GM19238 (cell line): ENCODE results near the gene TM4SF20.
"Not testable (repeated sequence)": the region's sequence is repeated elsewhere in the genome, so short reads cannot be mapped to it uniquely, and the experiment has no call there.

Experiments
- DNase-seq: peaks from one replicate; pipeline ENCODE4 v3.0.0; 2011; ENCODE audit warnings: low spot score; ENCODE audit not compliant: insufficient read length

TM4SF20 gene

DNA sequence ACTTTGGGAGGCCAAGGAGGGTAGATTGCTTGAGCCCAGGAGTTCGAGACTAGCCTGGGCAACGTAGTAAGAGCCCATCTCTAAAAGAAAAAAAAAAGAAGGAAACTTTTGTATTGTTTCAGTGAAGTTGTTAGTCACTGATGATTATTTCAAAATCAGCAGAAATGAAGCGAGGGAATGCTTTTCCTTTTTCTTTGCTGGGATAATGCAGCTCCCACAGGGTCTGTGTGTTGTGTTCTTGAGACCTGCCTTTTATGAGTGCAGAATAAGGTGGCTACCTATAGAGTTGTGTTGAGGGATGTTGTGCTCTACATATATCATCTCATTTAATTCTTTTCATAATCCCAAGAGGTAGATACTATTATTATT, 11.7 kb downstream of the TM4SF20 start:
- no peak for DNase-seq

DNA sequence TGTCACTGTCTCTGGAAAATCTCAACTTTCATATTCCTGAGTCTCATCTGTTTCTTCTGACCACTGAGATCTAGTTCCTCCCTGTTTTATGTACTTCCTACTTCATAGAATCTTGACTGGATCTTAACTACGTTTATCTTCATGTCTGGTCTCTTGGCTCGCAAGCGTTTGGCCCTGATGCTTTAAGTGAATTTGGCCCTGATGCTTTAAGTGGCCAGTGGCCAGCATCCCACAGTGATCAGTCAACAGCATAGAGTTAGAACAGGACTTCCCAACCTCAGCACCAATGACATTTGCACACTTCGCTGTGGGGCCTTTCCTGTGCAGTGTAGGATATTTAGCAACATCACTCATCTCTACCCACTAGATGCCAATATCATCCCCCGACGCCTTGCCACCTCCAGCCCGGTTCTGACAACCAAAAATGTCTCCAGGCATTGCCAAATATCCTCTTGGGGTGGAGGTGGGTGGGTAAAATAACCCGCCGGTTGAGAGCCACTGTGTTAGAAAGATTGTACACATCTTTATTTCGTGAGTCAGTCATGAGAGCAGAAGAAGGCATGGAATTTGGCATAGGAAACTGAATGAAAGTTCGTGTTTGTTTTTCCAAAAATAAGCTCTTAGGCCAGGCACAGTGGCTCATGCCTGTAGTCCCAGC, 12.2 kb downstream of the TM4SF20 start:
- no peak for DNase-seq

DNA sequence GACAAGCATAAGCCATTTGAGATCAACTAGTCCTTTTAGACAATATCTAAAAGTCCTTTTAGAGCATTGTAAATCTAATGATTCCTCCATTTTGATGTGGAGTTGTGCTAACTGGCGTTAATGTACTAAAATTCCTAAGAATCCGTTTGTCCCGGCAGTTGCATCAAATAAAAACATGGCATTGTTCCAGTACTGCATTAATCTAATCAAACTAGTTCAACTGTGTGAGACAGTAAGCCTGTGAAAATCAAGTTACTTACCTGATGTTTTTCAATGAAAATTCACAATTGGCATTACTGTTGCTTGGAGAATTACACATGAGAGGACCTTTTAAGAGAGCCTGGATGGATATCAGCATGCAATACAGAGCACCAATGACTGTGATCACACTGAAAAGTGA, 13.3 kb downstream of the TM4SF20 start:
- DNase-seq = no peak

DNA sequence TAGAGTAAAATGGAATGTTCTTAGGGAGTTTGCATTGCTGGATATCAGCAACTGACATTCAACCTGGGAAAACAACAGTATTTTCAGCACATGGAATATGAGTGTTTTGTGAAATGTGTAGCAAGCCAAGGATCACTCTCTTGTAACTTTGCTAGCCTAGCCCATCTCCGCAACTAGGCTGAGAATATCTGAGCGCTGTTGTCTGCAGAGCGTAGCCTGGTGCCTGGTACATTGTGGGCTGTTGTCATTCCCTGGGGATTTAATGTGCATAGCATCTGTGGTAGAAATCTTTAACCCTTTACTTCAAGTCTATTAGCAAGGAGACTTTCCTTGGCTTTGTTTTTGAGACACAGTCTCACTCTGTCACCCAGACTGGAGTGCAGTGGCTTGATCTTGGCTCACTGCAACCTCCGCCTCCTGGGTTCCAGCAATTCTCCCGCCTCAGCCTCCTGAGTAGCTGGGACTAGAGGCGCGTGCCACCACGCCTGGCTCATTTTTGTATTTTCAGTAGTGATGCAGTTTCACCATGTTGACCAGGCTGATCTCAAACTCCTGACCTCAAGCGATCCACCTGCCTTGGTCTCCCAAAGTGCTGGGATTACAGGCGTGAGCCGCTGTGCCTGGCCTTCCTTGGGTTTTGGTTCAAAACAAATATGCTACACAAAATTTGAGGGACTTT, 14.4 kb downstream of the TM4SF20 start:
- not testable (repeated sequence) for DNase-seq

DNA sequence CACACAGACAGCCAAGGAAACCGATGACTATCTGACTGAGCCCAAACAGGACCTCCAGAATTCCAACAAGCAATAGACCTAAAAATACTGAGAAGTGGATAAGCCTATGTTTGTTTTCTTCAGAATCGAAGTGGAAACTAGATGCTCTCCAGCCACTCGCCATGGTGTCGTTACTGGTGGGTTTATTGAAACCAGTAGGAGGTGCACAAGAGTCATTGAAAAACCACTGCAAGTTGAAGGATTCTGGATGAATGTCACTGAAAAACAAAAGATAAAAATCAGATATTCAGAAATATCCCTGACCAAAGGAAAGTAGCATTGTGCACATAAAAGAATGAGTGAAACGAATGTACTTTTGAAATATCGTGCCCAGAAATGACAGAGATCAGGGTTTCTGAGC, 15.3 kb downstream of the TM4SF20 start:
- no peak for DNase-seq

DNA sequence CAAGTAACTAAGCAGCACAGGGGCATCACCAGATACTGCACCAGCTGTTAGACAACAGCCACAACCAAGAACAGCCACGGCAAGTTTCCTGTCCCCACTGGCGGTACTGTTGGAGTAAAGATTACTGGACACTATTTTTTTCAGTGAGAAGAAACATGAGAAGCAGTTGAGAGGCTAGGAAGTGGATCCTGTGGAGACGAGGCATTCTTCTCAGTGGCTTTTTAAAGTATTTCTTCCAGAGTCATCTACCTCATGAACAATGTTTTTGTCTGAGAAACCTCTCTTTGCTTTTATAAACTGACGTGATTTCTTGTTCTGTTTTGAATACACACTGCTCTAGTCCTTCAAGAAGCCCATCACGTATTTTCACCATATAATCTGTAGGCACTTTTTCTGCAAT, 18.8 kb downstream of the TM4SF20 start:
- no peak for DNase-seq

DNA sequence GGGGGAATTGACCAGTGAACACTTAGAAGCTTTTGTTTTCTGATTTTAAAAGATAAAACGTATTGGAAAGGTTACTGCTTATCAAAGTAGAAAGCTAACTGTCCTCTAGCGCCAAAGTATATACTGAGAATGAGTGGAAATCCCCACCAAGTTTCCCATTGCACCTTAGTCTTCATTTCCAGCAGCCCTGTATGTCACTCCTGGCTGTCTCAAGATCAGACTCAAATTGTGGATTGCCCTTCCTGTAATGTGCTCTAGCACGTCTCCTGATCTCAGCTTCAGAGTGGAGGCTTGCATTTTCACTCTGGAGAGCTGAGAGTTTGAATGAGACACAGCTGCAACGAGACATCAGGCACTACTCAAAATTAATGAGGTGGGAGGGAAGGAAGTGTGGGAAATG, 27.5 kb downstream of the TM4SF20 start:
- peak; percentile 3 for DNase-seq

DNA sequence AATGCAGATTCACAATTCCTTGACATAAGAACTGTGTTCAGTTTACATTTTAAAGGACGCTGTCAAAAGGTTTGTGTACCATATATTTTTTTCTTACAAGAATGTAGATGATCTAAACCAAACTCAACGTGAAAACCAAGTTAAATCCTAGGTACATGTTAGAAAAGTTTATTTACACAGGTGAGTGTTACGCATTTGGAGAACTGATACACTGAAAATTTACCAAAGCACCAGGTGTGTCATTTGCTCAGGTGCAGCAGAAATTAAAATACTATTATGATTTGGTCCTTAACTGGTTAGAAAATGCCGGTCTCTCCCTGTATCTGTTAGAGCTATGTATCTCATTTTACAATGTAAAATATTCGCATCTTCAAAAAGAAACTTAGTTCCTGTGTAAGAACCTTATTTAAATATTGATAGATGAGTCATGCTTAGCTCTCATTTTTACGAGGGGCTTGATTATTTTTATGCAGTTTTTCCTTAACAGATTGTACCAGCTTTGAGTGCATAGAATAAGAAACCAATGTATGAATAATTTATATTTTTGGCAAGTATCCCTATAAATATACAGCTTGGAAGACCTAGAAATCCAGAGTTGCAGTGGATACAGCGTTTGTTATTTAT, 29.0 kb downstream of the TM4SF20 start:
- no peak for DNase-seq

DNA sequence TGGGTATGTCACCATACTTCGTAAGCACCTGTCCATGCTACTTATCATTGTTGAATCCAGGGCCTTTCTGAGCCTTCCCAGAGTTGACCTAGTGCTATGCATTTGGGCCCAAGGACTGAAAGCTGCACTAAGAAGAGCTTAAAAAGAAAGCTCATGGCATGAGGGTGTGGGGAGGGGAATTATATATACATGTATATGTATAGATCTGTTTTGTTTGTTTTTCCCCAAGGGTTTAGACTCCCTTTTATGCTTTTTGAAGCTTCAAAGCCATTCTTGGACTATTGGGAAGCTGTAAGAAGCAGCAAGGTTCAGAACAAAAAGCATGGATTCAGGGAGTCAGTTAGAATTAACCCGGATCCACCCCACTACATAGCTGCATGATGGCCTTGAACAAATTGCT, 30.8 kb downstream of the TM4SF20 start:
- DNase-seq = no peak

DNA sequence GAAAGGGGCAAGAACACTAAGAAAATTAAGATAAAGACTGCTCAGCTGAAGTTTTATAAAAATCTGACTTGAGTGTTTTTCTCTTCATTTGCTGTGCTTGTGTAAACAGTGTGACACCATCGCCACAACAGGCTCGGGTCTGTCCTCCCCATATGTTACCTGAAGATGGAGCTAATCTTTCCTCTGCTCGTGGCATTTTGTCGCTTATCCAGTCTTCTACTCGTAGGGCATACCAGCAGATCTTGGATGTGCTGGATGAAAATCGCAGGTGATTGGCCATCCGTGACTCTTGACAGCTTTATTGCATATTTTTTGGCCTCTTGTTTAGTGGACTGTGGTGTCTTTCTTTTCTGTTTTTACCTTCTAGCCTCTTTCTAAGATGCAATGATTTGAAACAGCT, 32.0 kb downstream of the TM4SF20 start:
- no peak for DNase-seq

DNA sequence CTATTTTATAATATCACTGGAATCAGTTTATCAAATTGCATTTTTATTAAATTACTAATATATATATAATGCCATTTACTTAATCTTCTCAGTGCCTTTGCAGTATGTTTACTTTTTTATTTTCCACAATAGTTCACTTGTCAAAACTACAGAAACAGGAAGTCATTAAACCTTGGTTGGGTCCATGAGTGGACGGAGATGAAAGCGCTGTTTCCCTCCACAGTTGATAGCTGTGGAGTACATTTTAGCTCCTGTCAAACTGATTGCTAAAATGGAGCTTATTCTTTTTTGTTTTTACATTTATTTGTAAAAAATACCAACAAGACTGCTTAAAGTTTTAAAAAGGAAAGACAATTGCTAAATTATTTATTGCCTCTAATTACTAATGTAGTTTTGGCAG, 34.9 kb downstream of the TM4SF20 start:
- no peak for DNase-seq

DNA sequence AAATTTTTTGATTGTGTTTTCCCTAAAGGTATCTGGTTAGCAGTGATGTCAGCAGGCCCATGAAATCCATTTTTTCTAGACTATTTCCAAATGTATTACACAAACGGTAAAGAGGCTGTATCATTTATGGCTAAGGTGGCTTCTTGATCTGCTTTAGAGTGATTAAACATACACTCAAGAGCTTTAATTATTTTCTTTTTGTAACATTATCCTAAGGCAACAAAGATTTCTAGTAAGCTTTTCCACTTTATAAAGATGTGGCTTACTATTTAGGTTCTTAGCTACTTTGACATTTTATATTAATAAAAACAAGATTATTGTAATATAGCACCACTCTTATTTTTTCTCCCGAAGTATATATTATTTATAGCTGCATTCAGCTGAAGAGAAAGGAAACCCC, 37.6 kb downstream of the TM4SF20 start:
- DNase-seq = no peak

DNA sequence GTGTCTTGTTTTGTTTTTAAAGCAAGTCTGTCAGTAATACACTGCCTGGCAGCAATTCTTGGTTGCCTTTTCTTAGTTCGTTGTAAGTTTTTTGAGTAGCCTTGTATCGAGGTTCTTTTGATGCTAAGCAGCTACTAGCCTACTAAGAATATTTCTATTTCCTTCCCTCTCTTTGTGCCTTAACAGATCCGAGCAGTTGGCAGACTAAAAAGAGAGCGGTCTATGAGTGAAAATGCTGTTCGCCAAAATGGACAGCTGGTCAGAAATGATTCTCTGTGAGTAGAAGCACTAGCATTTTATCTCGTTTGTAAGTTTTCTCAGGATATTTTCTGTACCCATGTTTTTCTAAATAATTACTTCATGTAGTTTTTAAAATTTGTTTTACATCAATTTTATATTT, 39.0 kb downstream of the TM4SF20 start:
- DNase-seq = no peak

DNA sequence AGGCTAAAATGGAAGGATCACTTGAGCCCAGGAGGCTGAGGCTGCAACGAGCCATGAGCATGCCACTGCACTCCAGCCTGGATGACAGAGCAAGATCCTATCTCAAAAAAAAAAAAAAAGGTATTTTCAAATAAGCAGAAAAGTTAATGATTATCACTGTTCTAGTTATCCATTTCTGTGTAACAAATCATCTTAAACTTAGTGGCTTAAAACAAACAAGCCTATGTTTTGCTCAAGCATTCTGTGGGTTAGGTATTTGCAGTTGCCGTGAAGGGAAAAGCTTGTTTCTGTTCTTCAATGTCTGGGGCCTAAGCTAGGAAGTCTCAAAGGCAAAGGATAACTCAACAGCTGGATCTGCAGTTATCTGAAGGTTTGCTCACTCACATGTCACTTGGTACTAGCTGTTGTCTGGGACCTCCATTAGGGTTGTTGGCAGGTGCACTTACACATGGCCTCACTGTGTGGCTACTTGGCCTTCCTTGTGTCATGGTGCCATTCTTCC, 40.0 kb downstream of the TM4SF20 start:
- no peak for DNase-seq

DNA sequence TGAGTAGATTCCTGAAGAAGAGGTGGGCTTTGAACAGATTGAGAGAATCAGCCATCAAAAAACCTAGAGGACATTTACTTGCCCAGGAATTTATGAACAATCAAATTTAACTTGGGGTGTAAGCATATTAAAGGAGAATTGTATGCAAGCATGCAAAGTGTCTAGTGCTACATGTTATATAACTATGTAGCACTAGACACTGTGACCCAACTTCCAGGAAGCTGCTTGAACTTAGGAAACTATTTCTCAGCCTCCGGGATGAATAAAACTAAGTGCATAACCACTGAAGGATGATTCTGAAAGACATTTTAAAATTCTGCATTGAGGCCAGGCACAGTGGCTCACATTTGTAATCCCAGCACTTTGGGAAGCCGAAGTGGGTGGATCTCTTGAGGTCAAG, 41.7 kb downstream of the TM4SF20 start:
- no peak for DNase-seq

DNA sequence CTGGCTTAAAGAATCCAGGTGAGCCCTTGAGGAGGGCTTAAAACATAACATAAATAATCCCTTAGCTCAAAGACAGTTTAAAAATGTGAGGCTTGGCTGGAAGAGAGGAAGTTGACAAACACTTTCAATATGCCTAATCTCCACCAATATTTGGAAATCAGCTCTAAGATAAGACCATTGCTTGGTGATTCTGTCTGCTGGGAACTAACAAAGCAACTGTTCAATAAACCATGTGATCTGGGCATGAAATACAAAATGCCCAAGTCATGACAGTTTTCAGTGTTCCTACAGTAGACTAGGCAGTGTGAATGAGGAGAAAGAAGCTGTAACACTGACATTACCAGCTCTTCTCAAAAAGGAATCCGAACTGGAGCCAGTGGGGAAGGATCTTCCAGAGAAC, 43.4 kb downstream of the TM4SF20 start:
- DNase-seq = no peak

DNA sequence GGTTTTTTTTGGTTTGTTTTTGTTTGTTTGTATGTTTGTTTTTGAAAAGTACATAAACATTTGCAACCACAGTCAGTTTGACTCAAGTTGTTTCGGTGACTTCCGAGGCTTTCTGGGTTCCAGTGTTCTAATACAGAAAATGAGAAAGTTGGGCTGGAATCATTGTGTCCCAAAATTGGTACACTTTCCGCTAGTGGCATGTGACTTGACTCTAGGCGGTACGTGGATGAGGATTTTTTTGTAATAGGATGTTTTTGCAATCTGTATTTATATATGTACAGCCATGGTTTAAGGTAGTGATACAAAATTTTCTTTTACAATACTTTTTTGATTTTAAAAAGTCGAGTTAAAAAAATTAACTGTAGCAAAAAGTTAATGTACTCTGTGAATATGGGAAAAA, 52.3 kb downstream of the TM4SF20 start:
- no peak for DNase-seq

DNA sequence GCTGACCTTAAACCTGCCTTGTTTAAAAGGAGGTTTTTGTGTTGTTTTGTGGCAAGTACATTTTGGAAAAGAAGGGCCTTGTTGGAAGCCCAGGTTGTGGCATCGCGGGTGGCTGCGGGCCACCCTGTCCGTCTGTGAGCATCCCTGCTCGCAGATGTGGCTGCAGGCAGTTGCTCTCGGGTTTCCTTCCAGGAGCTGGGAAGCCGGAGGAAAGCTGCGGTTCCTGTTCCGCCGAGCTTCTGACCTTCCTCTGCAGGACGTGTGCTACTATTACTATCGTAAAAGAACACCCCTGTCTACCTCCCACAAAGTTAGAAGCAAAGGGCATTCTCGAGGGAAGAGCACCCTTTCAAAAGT, 53.3 kb downstream of the TM4SF20 start:
- DNase-seq = peak; percentile 13

DNA sequence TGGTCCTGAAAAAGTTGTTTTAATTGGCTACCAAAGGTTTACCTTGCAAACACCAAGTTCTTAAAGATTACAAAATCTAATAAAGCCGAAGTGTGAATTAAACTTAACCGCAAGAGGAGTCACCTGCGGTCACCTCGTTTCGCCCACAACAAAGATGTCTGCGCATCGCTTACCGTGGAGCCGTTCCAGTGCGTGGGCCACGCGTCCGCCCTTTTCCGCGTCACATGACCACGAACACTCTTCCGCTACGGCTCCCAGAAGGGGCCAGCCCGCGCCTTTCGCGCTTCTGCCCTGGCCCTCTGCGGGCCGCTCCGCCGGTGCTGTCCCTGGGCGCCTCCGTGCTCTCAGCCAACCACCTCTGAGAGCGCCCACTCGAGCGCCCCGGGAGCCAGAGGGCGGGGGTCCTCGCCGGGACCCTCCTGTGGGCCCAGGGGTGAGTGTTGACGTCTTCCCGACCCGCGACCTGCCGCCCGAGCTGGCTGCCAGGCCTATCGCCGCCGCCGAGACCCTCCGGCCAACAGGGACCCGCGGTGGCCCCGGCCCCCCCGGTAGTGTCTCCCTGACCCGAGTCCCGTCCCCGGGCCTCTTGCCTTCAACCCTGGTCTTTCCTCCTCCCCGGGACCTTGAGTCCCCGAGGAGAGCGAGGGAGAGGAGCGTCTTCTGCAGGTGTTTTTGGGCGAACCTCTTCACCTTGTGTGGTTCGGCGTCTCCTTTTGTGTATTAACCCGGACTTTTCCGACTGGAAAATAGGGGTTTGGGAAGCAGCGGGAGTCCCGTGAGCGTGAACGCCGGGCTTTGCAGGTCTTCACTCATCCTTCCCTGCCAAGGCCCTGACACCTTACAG, 53.9 kb downstream of the TM4SF20 start, which contains the start of gene MFF:
Gene MFF (plus strand): TSS at position 257 of the 844 bp plus-strand sequence. CDS start 5,415 bp downstream, outside the sequence.
- peak; percentile 90 for DNase-seq

DNA sequence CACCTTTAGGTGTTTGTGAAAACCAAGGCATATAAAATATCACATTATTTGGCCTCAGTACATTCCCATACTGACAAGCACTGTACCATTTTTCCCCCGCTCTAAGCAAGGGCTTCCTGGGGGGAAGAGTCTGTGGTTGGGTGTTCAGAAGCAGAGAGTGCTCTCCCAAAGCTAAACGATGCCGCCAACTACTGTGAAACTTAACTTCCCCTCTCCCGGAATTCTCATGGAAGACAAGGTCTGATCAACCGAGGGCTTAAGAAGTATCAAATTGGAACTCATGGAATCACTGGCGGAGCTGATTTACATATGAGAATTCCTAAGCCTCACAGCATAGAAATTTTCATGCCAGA, 54.5 kb downstream of the TM4SF20 start:
- DNase-seq = peak; percentile 12

DNA sequence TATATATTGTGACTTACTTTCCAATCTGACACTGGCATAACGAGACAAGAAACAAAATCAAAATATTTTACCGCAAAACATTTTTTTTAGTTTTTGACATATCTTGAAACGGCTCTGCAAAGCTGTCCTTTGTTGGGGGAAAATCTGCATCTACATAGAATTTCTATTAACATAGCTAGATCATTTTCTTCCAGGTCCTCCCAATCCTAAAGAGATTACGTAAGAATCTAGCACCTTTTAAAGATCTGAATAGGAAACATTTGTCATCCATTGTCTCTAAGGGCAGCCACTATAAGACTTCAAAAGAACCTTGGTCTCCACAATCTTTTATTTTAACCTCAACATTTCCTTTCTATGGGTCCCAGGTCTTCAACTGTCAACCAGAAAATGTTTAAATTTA, 55.3 kb downstream of the TM4SF20 start:
- no peak for DNase-seq
